Thyroid gland (tissue), 4 donors: Measurements from ENCODE around the gene NBPF15. TPM values are rescaled to one million over a fixed set of nuclear protein-coding genes. Genes with fewer than 3 reads are reported as not detected.
"Not testable (repeated sequence)": the region's sequence is repeated elsewhere in the genome, so short reads cannot be mapped to it uniquely, and the experiment has no call there.

Experiments used
- DNase-seq, 2 donors: peaks; one replicate each; pipeline ENCODE4 v3.0.0-alpha.2; 2019
- H3K27ac ChIP-seq, 3 donors: fragments of 200-600 bp; sonication (generic); 1 replicate in 2 of 3; 2 replicates in 1 of 3; pipeline ENCODE4 v1.5.1; 2016 to 2019; ENCODE audit warnings: mild to moderate bottlenecking in 1 of 3, moderate library complexity in 1 of 3
- H3K27me3 ChIP-seq: fragments of 200-600 bp; sonication (generic); one replicate; pipeline ENCODE4 v1.5.1; 2019
- H3K36me3 ChIP-seq, 2 donors: fragments of 200-600 bp; sonication (generic); one replicate each; pipeline ENCODE4 v1.5.1; 2016 to 2019
- H3K4me1 ChIP-seq, 2 donors: fragments of 200-600 bp; sonication (generic); one replicate each; pipeline ENCODE4 v1.5.1; 2017 to 2019
- H3K4me3 ChIP-seq, 3 donors: fragments of 200-600 bp; sonication (generic); replicated peaks in 1 of 3; 1 replicate in 2 of 3; 2 replicates in 1 of 3; pipeline ENCODE4 v1.5.1; 2016; ENCODE audit warnings: mild to moderate bottlenecking in 1 of 3
- H3K9me3 ChIP-seq: fragments of 200-600 bp; sonication (generic); one replicate; pipeline ENCODE4 v1.5.1; 2017
- CTCF ChIP-seq, 6 experiments: fragments of 200-600 bp in 3 of 6; fragments of 450-650 bp in 3 of 6; sonication (generic) in 3 of 6; IDR thresholded peaks; one replicate each; pipeline ENCODE4 v1.5.1; 2016 to 2019; ENCODE audit warnings: antibody characterized with exemption in 6 of 6, mild to moderate bottlenecking in 2 of 6, inconsistent platforms in 1 of 6, moderate library complexity in 1 of 6
- POLR2A ChIP-seq, 2 donors: fragments of 450-650 bp; IDR thresholded peaks; one replicate each; pipeline ENCODE4 v1.6.1; 2017; ENCODE audit warnings: antibody characterized with exemption in 2 of 2, mild to moderate bottlenecking in 2 of 2, moderate library complexity in 1 of 2
- WGBS, 2 donors: methylation state at CpG; one replicate each; pipeline ENCODE4 v1.1.5; 2017; 5-methylcytosine and 5-hydroxymethylcytosine counted together
- intact Hi-C: fragments of 100-400 bp; cut with DNase I; formaldehyde crosslinking; loops from one replicate; pipeline ENCODE4 v1.15.1; 2023
- total RNA-seq, 4 donors: library from RNA; depleted of rRNA; stranded (reverse); fragments of >200 nt; gene quantifications; one replicate each; pipeline ENCODE4 v1.2.3, GENCODE V29; 2016

Gene NBPF15
- total RNA-seq, 4 donors from 2014 or later: 35.8 to 44.1 (median 41.6) TPM

- peak in 1 of 6 experiments; percentile 7 for TF ChIP-seq CTCF (IDR thresholded peaks at IDR 0.05)
- H3K27me3 ChIP-seq, H3K9me3 ChIP-seq, H3K27ac ChIP-seq, H3K4me1 ChIP-seq, H3K4me3 ChIP-seq, DNase-seq, H3K36me3 ChIP-seq, intact Hi-C loops: not testable (repeated sequence)
- 31 to 43% methylated on average over 4 to 7 of the region's 7 CpGs for WGBS, 2 donors
These were observed 21.7 kb downstream of the NBPF15 start for GRCh38 chr1:144439737-144440136.

- H3K4me1 ChIP-seq: not testable (repeated sequence)
- WGBS, 2 donors: 16 to 26% methylated on average over 7 to 17 of the region's 46 CpGs
These were observed 42.4 kb downstream of the NBPF15 start for GRCh38 chr1:144418891-144419694.

GRCh38 chr1:144413404-144414118 is 47.9 kb downstream of the NBPF15 start:
- peak overlapping the region in 2 of 3 donors; percentile 47 to 78 for H3K27ac ChIP-seq
- intact Hi-C loops, H3K9me3 ChIP-seq, H3K27me3 ChIP-seq, DNase-seq, H3K36me3 ChIP-seq, H3K4me1 ChIP-seq: not testable (repeated sequence)
- WGBS, 2 donors: 0 to 34% methylated on average over 1 to 9 of the region's 26 CpGs
- H3K4me3 ChIP-seq: peak overlapping the region in 1 of 3 donors; percentile 30

More at GRCh38 chr1:144418891-144419694, 42.4 kb downstream of the NBPF15 start:
- DNase-seq: peak; percentile 35 to 56
- intact Hi-C loops, H3K27me3 ChIP-seq, H3K36me3 ChIP-seq, H3K9me3 ChIP-seq: not testable (repeated sequence)
- TF ChIP-seq POLR2A (IDR thresholded peaks at IDR 0.05) (peak in 1 of 2 donors; percentile 13), CTCF (IDR thresholded peaks at IDR 0.05) (peak in 1 of 6 experiments; percentile 29)
- H3K27ac ChIP-seq: peak overlapping the region; percentile 3 to 61 (median 58)
- peak overlapping the region in 1 of 3 donors; percentile 32 for H3K4me3 ChIP-seq

- Histone ChIP-seq H3K4me3 (peak overlapping the region in 2 of 3 donors; percentile 23 to 36), H3K27ac (peak overlapping the region; percentile 47 to 80 (median 78))
- H3K36me3 ChIP-seq, H3K9me3 ChIP-seq, H3K4me1 ChIP-seq, intact Hi-C loops, H3K27me3 ChIP-seq: not testable (repeated sequence)
- TF ChIP-seq POLR2A (IDR thresholded peaks at IDR 0.05): peak; percentile 86 to 93
- WGBS, 2 donors: 1 to 2% methylated on average over 28 to 30 of the region's 41 CpGs
- DNase-seq: peak; percentile 70 to 84
These were observed 48.7 kb downstream of the NBPF15 start for GRCh38 chr1:144412491-144413403.

GRCh38 chr1:144412068-144412471 is 49.4 kb downstream of the NBPF15 start:
- H3K4me1 ChIP-seq, H3K9me3 ChIP-seq, H3K36me3 ChIP-seq, intact Hi-C loops, H3K27me3 ChIP-seq: not testable (repeated sequence)
- 1 to 2% methylated on average over 15 to 20 of the region's 23 CpGs for WGBS, 2 donors
- DNase-seq: peak; percentile 78 to 85
- Histone ChIP-seq H3K4me3 (peak overlapping the region in 1 of 3 donors; percentile 36), H3K27ac (peak overlapping the region; percentile 47 to 80 (median 78))

- H3K27me3 ChIP-seq, H3K36me3 ChIP-seq, H3K4me3 ChIP-seq, H3K9me3 ChIP-seq, H3K27ac ChIP-seq, intact Hi-C loops, H3K4me1 ChIP-seq, DNase-seq: not testable (repeated sequence)
- WGBS, 2 donors: 79 to 85% methylated on average over 4 to 5 of the region's 5 CpGs
These were observed 58.7 kb downstream of the NBPF15 start for GRCh38 chr1:144402807-144403206.

- H3K9me3 ChIP-seq, DNase-seq, H3K4me3 ChIP-seq, H3K27me3 ChIP-seq, H3K27ac ChIP-seq, H3K4me1 ChIP-seq, intact Hi-C loops, H3K36me3 ChIP-seq: not testable (repeated sequence)
- WGBS, 2 donors: no CpG with 5 or more reads among the region's 3 CpGs
These were observed 89.8 kb downstream of the NBPF15 start for GRCh38 chr1:144371651-144372050.
